ENCODE data around the gene CCDC69. TPM values are rescaled to one million over a fixed set of nuclear protein-coding genes. Genes with fewer than 3 reads are reported as not detected.

The CCDC69 gene
- total and polyA plus RNA-seq, 2 of the 8 experiments (the other 6 are each of a cell fraction or from before 2014, with no cell fraction given): 8.4 to 10.8 TPM

DNA sequence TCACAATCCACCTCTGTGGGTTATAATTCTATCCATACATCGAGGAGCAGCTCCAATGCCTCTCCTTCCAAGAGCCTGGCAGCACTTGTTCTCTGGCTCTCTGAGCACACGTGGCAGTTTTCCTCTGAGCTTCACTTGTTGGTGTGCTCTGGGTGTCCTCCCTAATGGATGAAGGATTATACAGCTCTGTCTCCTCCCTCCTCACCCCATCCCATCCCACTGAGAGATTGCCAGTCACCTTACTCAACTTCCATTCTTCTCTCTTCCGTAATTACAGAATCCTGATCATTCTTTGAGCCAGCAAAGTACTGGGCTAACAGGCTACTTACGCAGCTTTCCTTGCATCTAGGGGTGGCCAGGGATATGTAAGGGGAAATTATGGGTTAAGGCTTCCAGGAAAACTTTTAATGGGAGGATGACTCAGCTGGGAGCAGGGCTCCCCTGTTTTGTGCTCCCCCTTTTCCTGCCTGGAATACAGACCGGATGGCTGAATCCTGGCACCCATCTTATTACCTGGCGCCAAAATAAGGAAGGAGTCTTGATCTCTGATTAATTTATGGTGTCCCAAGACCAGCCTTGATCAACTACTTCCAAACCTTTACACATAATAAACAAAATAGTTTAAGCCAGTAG, 6.3 kb upstream of the CCDC69 start:
- Histone ChIP-seq H3K4me1 (replicated peaks in 1 of 4; ENCODE audit: control insufficient read depth in 3 of 4, insufficient read depth in 4 of 4, low read length in 3 of 4) (peaks cover 0 to 3% (median 0%) of the 10 kb centered on the region in 4 experiments; a peak in 2 of 7 replicates), H3K14ac (ENCODE audit: insufficient read length) (no peak overlapping the region), H2AFZ (ENCODE audit: low read length) (no peak overlapping the region), H2AK5ac (ENCODE audit: low read depth, low read length) (no peak overlapping the region), H4K8ac (ENCODE audit: extremely low read depth, insufficient read depth, low read length) (no peak overlapping the region), H3K18ac (ENCODE audit: extremely low read depth, low read length) (no peak overlapping the region), H3K27ac (ENCODE audit: low read depth, low read length) (no peak overlapping the region), H2BK5ac (ENCODE audit: low read depth, low read length) (no peak overlapping the region), H4K91ac (replicated peaks; ENCODE audit: insufficient read length, low read length) (no peak overlapping the region), H3K9me3 (ENCODE audit: insufficient read depth in 2 of 2, low read depth in 1 of 2, low read length in 1 of 2) (no peaks in the 10 kb centered on the region), H3K4me2 (ENCODE audit: insufficient read depth in 1 of 2, low read depth in 2 of 2, low read length in 2 of 2) (no peak overlapping the region), H3K36me3 (ENCODE audit: control insufficient read depth in 2 of 4, insufficient read depth in 4 of 4, low read length in 3 of 4) (no peaks in the 10 kb centered on the region), H3K4ac (replicated peaks; ENCODE audit: insufficient read length, low read depth, low read length) (no peak overlapping the region), H3K23ac (ENCODE audit: insufficient read length) (no peak overlapping the region), H4K5ac (ENCODE audit: insufficient read length, low read depth, low read length) (no peak overlapping the region), H3K79me1 (ENCODE audit: low read depth, low read length) (no peaks in the 10 kb centered on the region), H3K4me3 (ENCODE audit: extremely low read depth in 1 of 4, insufficient read depth in 2 of 4, low read depth in 3 of 4, low read length in 4 of 4) (no peak overlapping the region), H2BK20ac (ENCODE audit: low read length) (no peak overlapping the region), H3K23me2 (ENCODE audit: low read depth, low read length) (no peaks in the 10 kb centered on the region), H2BK120ac (replicated peaks; ENCODE audit: low read depth, low read length) (no peak overlapping the region), H3K9ac (replicated peaks in 1 of 4; ENCODE audit: extremely low read depth in 1 of 4, low read depth in 3 of 4, low read length in 3 of 4) (no peak overlapping the region), H3K79me2 (ENCODE audit: control insufficient read depth in 1 of 2, insufficient read depth in 2 of 2, low read length in 2 of 2) (no peaks in the 10 kb centered on the region), H4K20me1 (replicated peaks in 1 of 2; ENCODE audit: control insufficient read depth in 1 of 2, insufficient read depth in 2 of 2, low read length in 2 of 2) (no peaks in the 10 kb centered on the region), H3K27me3 (replicated peaks in 1 of 4; ENCODE audit: control insufficient read depth in 3 of 4, extremely low read depth in 1 of 4, insufficient read depth in 3 of 4, low read length in 3 of 4) (no peaks in the 10 kb centered on the region), H2BK12ac (ENCODE audit: low read depth, low read length) (no peak overlapping the region), H2BK15ac (ENCODE audit: low read length) (no peak overlapping the region; the same call in 1 of the 2 replicates), H3K56ac (replicated peaks; ENCODE audit: insufficient read length, low read depth, low read length) (no peak overlapping the region)
- POLR2A ChIA-PET (ENCODE audit: partially characterized antibody): interaction anchor here (1.9 kb wide), 1 partner anchor 9 kb away, joined by 7 read pairs; no protein-coding TSS in a partner anchor
- TF ChIP-seq BACH1 (IDR thresholded peaks at IDR 0.05; ENCODE audit: low read length) (no peak), SIRT6 (IDR thresholded peaks at IDR 0.05; ENCODE audit: low read length) (no peak), PHF8 (conservative IDR thresholded peaks at IDR 0.05; ENCODE audit: low read depth, low read length) (no peak), SUZ12 (IDR thresholded peaks at IDR 0.05; ENCODE audit: low read length) (no peak), FOSL1 (IDR thresholded peaks at IDR 0.05; ENCODE audit: insufficient read depth, low read depth, low read length) (no peak), ZNF274 (IDR thresholded peaks at IDR 0.05; ENCODE audit: borderline replicate concordance, extremely low read depth, low read length) (no peak), CREB1 (IDR thresholded peaks at IDR 0.05) (no peak), TAF7 (optimal IDR thresholded peaks at IDR 0.05; ENCODE audit: borderline replicate concordance, low read depth, low read length) (no peak)
- no peak for FAIRE-seq
- 84% methylated on average over 6 of the region's 6 CpGs; no CpG with 5 or more reads in 1 of the 2 experiments for WGBS, 2 experiments (ENCODE audit: extremely low coverage in 1 of 2, insufficient coverage in 1 of 2, insufficient read length in 1 of 2, insufficient replicate concordance in 2 of 2, low coverage in 1 of 2, low lambda C conversion rate in 2 of 2, missing lambda C conversion rate in 1 of 2)
- CTCF ChIA-PET (ENCODE audit: partially characterized antibody): interaction anchor here (1.0 to 4.8 kb wide), 6 partner anchors 10 to 511 kb away, joined by 3 to 75 read pairs (median 4); no protein-coding TSS in a partner anchor
- no peak for DNase-seq (ENCODE audit: low read depth in 1 of 2, low spot score in 2 of 2)
